ENCODE results near the gene CLDN1.
"Not testable (repeated sequence)": the region's sequence is repeated elsewhere in the genome, so short reads cannot be mapped to it uniquely, and the experiment has no call there.

CLDN1 gene

GRCh38 chr3:190289989-190290388 lies 32.3 kb downstream of the CLDN1 start:
- DNase-seq, result no peak

DNA sequence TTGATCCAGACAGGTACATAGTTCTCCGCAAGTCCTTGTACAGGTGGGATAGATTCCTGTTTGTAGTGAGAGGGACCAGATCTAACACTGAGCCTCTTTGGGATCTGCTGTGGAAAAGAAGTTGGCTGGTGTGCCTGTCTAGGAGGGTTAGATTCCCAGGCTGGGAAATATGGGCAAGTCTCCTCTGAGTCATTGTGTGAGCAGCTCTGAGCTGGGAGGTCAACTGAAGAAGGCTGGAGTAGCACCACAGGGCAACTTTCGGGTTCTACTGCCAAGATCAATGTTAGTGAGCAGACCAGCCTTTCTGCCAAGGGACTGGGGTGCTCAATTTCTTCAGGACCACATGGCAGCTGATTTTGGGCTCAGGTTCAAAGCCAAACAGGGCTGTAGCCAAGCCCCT lies 33.4 kb downstream of the CLDN1 start:
- no peak for DNase-seq

DNA sequence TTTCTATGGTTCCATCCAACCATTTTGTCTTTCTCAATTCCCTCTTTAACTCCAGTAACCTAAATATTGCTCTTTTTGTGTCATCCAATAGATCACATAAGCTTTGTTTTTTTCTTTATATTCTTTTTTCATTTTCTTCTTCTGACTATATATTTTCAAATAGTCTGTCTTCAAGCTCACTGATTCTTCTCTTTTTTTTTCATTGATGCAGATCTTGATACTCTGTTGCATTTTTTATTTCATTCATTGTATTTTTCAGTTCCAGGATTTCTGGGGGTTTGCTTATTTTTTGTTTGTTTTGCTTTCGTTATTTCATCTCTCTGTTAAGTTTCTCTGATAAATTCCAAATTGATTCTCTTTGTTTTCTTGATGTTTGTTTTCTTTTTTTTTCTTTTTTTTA lies 36.2 kb downstream of the CLDN1 start:
- no peak for DNase-seq

DNA sequence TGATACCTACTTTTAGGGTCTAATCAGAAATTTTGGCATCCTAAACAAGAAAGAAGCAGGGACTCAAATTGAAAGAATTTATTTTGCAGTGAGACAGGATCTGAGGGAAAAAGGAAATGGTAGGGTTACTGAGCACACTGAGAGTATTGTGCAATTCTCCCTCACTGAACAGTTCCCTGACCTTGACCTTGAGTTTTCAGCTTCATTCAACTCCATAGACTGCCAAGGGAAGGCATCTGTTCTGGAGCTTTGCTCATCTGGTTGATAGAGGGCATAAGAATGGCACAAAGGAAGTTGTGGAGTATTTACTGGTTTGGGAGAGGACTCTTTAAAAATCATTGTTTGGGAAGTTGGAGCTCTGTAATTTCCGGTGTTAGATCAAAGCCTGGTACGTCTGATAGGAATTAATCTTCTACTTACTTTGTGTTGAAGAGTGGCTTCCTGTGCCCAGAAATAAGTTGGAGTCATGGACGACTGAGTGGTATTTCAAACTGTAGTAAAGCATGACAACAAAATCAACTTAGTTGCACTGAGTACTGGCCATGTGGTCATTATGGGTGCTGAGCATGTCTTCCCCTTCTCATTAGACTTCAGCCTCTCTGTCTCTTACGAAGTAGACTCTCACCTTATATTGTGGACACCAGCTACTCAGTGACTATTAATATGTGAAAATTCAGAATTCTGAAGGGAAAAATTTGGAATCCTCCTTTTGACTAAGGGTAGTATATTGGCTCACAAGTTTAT lies 40.8 kb downstream of the CLDN1 start:
- no peak for DNase-seq

- DNase-seq, result no peak
Observed at GRCh38 chr3:190279690-190280089, 42.6 kb downstream of the CLDN1 start.

GRCh38 chr3:190272747-190273146 lies 49.5 kb downstream of the CLDN1 start:
- DNase-seq, result no peak

- DNase-seq, result no peak
Observed at GRCh38 chr3:190269101-190269500, 53.1 kb downstream of the CLDN1 start.

DNA sequence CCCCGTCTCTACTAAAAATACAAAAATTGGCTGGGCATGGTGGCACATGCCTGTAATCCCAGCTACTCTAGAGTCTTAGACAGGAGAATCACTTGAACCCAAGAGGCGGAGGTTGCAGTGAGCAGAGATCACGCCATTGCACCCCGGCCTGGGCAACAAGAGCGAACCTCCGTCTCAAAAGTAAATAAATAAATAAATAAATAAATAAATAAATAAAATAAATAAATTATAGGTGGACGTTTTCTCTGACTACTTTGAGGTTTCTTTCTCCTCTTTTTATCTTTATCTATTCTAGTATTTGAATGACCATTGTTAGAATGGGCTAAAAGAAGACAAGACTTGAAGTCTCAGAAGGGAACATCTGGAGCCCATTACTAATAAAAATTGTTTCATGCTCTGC lies 54.8 kb downstream of the CLDN1 start:
- DNase-seq, result not testable (repeated sequence)

- DNase-seq, result no peak
Observed at GRCh38 chr3:190266913-190267290, 55.3 kb downstream of the CLDN1 start.

DNA sequence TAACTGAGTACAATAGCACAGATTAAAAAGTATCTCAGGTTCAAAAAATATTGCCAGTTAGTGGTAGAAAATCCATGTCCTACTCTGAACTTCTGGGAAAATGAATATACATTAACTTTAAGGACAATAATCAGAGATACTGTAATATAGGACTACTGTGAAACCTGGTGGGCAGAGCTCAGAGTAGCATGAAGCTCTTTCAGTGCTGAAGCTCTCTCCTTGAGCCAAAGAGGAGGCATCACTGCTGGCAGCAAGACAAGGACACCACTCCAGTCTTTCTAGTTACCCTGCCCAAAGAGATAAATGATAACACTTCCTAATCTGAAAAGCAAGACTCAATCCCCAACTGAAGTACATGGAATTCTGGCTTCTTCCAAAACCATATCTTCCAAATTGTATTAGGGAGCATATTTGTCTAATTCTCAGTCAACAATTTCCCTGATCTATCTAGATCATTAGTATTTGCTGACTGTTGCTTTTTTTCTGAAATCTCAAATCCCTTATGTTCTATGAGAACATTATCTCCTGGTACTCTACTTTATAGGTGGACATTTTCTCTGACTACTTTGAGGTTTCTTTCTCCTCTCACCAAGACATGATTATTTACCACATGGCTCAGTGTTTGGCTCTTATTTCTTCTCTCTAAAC lies 55.9 kb downstream of the CLDN1 start:
- no peak for DNase-seq

- no peak for DNase-seq
Observed at GRCh38 chr3:190265796-190266195, 56.5 kb downstream of the CLDN1 start.

DNA sequence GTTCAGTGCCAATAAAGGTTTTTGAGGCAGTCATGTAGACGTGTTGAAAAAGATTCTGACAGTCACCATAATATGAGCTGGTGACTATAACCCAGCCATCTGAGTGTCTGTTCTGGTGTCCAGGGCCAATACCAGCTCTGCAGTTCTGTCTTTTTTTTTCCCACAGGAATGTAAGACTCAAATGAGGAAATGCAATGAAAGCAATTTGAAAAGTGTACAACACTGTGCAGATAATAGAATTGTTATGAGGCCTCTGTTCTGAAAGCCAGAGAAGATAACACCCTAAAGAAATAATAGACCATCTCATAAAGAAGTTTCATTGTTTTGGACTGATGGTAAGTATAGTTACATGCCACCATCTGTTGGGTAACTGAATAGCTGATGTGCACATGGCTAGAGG lies 57.1 kb downstream of the CLDN1 start:
- no peak for DNase-seq

DNA sequence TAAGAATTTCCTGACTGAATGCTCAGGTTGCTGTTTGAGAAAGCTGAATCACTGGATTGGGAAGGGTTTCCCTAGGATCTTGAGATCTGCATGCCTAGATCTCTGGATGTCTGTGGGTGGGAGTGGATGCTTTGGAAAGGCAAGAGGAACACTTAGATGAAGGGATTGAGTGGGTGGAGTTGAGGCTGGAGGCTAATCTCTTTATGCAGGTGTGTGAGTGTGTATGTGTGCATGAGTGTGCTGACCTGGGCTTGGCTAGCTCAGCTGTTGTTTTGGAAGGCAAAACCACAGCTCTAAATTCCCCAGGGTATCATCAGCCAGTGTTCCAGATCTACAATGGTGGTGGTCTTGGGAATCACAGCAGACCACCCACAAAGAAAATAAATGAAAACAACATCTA lies 60.5 kb downstream of the CLDN1 start:
- no peak for DNase-seq

DNA sequence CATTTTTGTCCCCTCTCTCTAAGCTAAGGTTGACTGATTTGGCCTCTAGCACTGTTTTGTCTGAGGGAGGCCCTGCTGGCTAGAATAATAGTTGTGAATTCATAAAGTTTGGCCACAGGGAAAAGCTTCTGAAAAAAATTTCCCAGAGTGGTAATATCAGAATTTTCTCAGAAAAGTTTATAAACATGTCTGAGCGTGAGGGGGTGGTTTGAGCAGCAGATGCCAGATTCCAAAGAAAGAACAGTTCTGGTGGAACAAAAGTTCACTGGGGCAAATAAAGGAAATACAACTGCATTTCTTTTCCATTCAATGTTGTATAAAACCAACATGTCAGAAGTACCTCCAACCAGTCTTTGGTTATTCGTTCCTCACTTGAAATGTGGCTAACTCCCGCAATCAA lies 61.2 kb downstream of the CLDN1 start:
- DNase-seq, result no peak

DNA sequence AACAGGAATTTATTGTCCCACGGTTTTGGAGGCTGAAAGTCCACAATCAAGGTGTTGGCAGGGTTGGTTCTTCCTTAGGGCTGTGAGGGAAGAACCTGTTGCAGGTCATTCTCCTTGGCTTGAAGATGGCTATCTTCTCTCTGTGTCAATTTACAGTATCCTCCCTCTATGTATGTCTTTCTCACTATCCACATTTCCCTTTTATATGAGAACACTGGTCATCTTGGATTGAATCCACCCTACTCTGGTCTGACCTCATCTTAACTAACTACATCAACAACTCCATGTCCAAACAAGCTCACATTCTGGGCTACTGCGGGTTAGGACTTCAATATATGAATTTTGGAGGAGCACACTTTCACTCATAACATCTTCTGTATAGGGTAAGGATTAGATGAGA lies 61.9 kb downstream of the CLDN1 start:
- no peak for DNase-seq

DNA sequence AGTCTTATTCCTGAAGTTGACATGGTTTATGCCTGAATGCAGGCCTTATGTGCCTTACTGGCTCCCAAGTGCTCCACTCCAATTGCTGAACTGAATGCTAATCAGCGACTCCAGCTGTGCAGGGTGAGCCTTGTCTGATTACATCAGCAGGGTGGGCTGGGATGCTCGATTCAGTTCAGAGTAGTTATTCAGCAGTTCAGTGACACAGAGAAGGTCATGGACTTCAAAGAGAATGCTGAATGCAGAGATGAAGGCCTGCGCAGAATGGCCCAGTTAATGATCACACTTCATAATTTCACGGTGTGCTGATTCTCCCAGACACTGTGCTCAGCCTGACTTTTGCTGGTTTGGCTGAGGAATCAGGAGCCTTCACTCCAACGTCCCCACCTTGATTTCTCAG lies 63.6 kb downstream of the CLDN1 start:
- no peak for DNase-seq

Data from activated naive CD4-positive, alpha-beta T cell treated with anti-CD3 and anti-CD28 coated beads, Interleukin-2, amount 50 U/mL, for 16 hours (primary cell).